ENCODE measurements around the gene CCDC146.

The CCDC146 gene

GRCh38 chr7:77289387-77289786, 167.0 kb downstream of the CCDC146 start:
- no peak for DNase-seq (ENCODE audit: low spot score)

GRCh38 chr7:77290425-77290824, 168.0 kb downstream of the CCDC146 start:
- no peak for DNase-seq (ENCODE audit: low spot score)

- DNase-seq (ENCODE audit: low spot score): no peak
Measured at GRCh38 chr7:77293046-77293445, 170.6 kb downstream of the CCDC146 start.

- DNase-seq (ENCODE audit: low spot score): no peak
Measured at GRCh38 chr7:77295549-77295948, 173.1 kb downstream of the CCDC146 start.

- DNase-seq (ENCODE audit: low spot score): no peak
Measured at GRCh38 chr7:77306231-77307067, 184.0 kb downstream of the CCDC146 start.

GRCh38 chr7:77308792-77309191, 186.4 kb downstream of the CCDC146 start:
- DNase-seq (ENCODE audit: low spot score): no peak

- no peak for DNase-seq (ENCODE audit: low spot score)
Measured at GRCh38 chr7:77309714-77310220, 187.4 kb downstream of the CCDC146 start.

- DNase-seq (ENCODE audit: low spot score): no peak
Measured at GRCh38 chr7:77310982-77311381, 188.6 kb downstream of the CCDC146 start.

GRCh38 chr7:77313085-77313484, 190.7 kb downstream of the CCDC146 start:
- DNase-seq (ENCODE audit: low spot score): no peak

GRCh38 chr7:77313876-77314480, 191.6 kb downstream of the CCDC146 start:
- no peak for DNase-seq (ENCODE audit: low spot score)

GRCh38 chr7:77315182-77315591, 192.8 kb downstream of the CCDC146 start:
- DNase-seq (ENCODE audit: low spot score): no peak

- no peak for DNase-seq (ENCODE audit: low spot score)
Measured at GRCh38 chr7:77316219-77316978, 194.0 kb downstream of the CCDC146 start.

GRCh38 chr7:77318019-77318418, 195.6 kb downstream of the CCDC146 start:
- no peak for DNase-seq (ENCODE audit: low spot score)

GRCh38 chr7:77320137-77320536, 197.7 kb downstream of the CCDC146 start:
- DNase-seq (ENCODE audit: low spot score): no peak

- DNase-seq (ENCODE audit: low spot score): no peak
Measured at GRCh38 chr7:77320714-77321113, 198.3 kb downstream of the CCDC146 start.

- no peak for DNase-seq (ENCODE audit: low spot score)
Measured at GRCh38 chr7:77321300-77321699, 198.9 kb downstream of the CCDC146 start.

GRCh38 chr7:77326131-77326530, 203.7 kb downstream of the CCDC146 start:
- no peak for DNase-seq (ENCODE audit: low spot score)

- no peak for DNase-seq (ENCODE audit: low spot score)
Measured at GRCh38 chr7:77327067-77327931, 204.9 kb downstream of the CCDC146 start.

GRCh38 chr7:77327932-77328628, 205.7 kb downstream of the CCDC146 start:
- DNase-seq (ENCODE audit: low spot score): no peak

- DNase-seq (ENCODE audit: low spot score): peak; percentile 14
Measured at GRCh38 chr7:77328669-77329068, 206.3 kb downstream of the CCDC146 start.
